ENCODE results near the gene ACAA2.

DNA sequence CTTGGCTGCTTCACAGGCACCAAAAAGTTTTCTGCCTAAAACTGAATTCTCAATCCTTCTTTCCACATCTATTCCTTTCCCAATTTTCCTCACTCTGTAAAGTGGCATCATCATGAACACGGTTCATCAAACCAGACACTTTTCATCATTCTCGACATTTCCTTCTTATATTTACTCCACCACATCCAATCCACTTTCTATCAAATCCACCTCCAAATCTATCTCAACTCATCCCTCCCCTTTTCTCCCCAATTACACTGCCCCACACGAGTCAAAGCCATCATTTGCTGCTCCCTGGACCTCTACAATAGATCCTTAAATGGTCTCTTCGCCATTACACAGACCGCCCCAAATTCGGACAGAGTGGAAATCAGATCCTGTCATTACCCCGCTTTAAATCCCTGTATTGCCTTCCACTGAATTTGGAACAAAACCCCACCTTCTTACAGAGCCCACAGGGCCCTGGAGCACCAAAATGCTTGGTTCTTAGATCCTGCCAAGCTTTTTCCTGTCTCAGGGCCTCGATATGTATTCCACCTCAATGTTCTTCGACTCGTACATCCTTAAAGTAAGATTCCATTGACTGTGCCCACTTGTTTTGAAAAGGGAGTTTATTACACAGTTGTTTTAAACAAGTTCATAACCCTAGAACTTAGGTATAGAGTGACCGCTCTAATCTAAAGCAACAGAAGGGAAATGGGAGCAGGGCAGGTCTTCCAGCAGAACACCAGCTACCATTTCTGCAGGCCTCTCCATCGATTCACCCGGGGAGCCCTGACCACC lies 856 bp downstream of the ACAA2 start:
- TF ChIP-seq, protein P1, sequence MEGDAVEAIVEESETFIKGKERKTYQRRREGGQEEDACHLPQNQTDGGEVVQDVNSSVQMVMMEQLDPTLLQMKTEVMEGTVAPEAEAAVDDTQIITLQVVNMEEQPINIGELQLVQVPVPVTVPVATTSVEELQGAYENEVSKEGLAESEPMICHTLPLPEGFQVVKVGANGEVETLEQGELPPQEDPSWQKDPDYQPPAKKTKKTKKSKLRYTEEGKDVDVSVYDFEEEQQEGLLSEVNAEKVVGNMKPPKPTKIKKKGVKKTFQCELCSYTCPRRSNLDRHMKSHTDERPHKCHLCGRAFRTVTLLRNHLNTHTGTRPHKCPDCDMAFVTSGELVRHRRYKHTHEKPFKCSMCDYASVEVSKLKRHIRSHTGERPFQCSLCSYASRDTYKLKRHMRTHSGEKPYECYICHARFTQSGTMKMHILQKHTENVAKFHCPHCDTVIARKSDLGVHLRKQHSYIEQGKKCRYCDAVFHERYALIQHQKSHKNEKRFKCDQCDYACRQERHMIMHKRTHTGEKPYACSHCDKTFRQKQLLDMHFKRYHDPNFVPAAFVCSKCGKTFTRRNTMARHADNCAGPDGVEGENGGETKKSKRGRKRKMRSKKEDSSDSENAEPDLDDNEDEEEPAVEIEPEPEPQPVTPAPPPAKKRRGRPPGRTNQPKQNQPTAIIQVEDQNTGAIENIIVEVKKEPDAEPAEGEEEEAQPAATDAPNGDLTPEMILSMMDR (IDR thresholded peaks at IDR 0.05) = no peak
- no peak for TF ChIP-seq POLR2A (IDR thresholded peaks at IDR 0.05)
